Caki2 (cell line): Measurements from ENCODE around the gene SMAD3. TPM values are rescaled to one million over a fixed set of nuclear protein-coding genes. Genes with fewer than 3 reads are reported as not detected.
"Not testable (repeated sequence)": the region's sequence is repeated elsewhere in the genome, so short reads cannot be mapped to it uniquely, and the experiment has no call there.

Source experiments
- DNase-seq: peaks from one replicate; pipeline ENCODE4 v3.0.0-alpha.2; 2015; ENCODE audit warnings: low read depth
- in situ Hi-C: cut with HindIII; loops from 2 replicates; pipeline ENCODE4 v1.10.0; 2016; ENCODE audit warnings: low sequenced_read_pairs, low pct_unique_long_range_greater_than_20kb, mixed read lengths
- total RNA-seq: library from RNA; depleted of rRNA; stranded (reverse); fragments of >200 nt; shearing (Covaris generic); gene quantifications from 2 replicates; pipeline ENCODE4 v1.2.3, GENCODE V29; 2014; ENCODE audit warnings: low replicate concordance

The SMAD3 gene
- total RNA-seq, 1 experiment from 2014 or later = 26.4 TPM

DNA sequence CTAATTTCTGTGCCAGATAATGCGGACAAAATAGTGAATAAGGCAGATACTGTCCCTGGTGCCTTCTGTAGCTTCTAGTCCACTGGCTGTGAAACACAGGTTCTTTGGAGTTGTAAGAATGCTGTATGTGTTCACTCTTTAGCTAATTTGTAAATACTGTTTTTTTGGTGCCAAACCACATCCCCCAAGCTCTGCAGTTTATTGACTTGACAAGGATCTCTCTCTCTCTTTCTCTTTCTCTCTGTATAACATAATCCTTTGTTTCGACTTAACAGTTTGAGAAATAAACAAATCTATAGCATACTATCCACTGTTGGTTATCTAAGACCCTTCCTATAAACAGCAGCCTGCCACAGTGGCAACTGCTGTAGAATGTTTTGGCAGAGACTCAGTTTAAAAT lies 7.6 kb downstream of the SMAD3 start:
- in situ Hi-C loops = no loop called here
- no peak for DNase-seq

DNA sequence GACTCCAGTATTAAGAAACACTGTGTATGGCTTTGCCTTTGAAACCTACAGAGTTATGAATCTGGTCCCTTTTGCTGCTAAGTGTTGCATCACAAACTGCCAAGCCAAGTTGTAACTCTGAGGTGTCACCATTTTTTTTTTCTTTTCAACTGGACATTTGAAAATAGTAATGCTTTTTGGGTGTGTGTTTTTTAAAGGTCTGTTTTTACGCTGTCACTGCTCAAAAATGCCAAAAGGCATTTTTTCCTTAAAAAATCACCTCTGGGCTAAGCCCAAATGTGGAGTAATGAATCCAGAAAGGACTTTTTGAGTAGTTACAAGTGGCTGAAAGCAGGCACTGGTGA lies 9.5 kb downstream of the SMAD3 start:
- in situ Hi-C loops = no loop called here
- DNase-seq = no peak

DNA sequence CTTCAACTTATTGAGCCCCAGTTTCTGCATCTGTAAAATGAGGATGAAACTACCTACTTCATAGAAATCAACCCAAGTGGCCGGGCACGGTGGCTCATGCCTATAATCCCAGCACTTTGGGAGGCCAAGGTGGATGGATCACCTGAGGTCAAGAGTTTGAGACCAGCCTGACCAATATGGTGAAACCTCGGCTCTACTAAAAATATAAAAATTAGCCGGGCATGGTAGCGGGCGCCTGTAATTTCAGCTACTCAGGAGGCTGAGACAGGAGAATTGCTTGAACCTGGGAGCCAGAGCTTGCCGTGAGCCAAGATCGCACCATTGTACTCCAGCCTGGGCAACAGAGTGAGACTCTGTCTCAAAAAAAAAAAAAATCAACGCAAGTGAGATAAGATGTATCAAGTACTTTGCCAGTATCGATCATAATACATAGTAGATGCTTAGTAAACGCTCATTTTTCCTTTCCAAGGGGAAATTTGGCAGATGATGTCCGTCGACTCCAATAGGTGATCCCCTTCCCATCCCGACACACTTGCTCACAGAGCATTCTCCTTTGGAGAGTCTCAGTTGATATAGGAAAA lies 10.2 kb downstream of the SMAD3 start:
- in situ Hi-C loops, DNase-seq: not testable (repeated sequence)

DNA sequence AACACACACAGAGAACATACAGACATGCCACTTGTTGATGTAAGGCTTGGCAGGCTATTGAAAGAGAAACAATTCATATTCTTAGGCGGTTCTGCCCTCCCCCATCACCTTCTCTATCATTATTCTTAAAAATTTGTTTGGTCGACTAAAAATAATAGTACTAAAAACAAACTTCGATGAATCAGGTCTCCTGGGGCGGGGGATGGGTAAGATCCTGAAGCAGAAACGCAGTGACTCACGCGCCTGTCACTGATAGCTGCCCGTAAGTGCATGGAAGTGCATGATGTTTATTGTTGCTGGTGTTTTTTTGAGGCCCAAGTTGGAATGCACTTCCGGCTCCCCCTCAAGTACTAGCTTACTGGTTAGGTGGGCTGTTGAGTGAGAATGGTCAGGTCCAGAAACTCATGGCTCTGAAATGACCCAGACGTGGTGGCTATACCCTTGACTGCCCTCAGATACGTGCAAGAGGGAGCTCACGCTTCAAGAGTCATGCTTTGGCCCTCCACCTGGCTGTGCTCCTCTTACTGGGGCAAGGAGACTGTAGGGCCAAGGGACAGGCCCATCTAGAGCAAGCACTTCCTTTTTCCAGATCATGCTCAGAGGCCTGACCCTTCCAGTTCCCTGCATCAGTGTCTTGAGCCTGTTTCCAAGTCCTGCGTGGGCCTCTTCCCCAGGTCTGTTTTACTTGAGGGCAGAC lies 10.9 kb downstream of the SMAD3 start:
- DNase-seq = peak; percentile 91
- in situ Hi-C loops = no loop called here

DNA sequence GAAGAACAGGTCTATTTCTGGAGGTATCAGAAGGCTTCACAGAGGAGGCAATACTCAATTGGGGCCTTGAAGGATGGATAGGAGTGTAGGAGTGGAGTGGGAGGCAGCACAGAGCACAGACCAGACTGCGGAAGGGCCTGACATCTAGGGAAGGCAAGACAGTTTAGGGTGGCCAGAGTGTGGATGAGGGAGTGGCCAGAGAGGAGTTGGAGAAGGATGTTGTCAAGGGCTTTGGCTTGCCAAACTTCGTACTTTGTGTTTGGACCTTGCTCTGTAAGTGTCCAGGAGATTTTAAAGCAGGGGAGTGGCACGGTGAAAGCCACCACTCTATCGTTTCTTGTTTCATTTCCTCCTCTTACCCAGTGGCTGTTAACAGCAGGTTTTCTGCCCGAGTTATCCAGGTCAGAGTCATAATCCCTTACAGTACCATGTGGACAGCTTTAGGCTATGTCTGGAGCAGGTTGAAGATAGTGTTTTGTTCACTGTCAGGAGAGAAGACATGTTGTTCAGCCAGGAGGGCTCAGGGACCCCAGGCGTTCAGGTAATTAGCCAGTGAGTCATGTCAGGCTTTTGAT lies 12.3 kb downstream of the SMAD3 start:
- no peak for DNase-seq
- in situ Hi-C loops = no loop called here

DNA sequence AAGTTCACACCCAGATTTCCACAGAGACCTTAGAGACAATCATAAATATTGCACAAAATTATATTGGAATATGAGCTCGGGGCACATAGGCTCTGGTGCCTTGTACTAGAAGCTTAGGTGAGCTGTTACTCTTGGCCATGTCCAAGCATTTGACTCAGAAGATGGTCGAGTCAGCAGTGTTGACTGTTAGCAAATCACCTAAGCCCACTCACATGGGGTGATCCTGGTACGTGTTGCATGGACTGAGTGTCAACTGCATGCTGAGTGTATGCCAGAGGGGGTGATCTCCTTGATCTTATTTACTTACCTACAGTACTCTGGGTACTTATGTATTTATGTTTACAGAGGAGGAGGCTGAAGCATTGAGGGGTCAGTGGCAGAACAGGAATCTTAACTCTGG lies 14.0 kb downstream of the SMAD3 start:
- in situ Hi-C loops = no loop called here
- DNase-seq = no peak

DNA sequence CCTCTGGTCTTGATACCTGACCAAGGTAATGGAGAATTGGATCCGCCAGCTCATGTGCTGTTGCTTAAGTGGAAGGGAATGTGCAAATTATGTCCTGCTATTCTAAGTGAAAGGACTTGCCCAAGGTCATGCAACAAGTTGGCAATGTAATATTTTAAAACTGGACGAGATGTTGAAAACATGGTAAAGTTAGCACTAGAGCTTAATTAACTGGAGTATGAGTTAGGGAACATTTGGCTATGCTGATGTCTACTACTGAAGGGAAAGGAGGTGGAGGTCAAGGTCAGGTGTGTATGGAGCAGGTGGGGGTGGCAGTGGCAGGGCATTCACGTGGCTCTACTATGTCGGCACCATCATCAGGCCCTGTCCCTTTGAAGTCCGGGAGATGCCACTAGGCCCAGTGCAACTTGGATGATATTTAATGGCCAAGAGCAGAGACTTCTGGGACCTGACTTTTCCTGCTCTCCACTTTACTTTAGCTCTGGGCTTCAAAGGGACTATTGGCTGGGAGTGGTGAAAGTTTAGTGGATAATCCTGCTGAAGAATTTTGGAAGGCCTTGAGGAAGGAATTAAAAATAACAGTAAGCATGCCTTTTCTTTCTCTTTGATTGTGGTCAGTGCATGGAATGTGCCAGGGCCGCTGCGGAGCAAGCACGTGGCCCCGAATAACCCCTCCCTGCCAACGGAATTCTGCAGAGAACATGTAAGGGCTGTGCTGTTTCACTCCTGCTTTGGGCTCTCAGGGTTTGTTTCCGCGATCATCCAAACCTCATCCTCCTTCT lies 14.9 kb downstream of the SMAD3 start:
- no peak for DNase-seq
- in situ Hi-C loops = no loop called here

DNA sequence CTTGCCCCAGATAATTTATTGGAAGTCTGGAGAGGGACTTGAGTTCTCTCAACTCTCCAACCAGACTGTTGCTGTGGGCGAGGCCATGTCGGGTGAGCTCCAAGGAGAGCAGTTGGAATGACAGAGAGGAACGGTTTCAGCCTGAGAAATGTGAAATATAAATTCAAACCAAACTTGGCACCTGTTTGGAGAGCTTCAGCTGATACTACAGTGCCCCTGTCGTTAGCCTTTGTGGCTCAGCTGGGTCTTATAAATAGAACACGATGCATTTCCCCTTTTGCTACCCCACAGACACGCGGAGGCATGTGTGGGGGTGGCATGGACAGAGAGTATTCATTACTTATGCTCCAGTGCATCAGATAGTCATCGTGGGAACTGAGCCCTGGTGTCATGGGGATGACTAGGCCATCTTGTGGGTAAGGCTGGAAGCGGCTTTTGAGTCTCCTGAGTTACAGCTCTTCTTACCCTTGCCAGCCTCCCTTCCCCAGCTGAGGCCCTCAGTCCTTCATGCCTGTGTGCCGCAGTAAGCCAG lies 15.6 kb downstream of the SMAD3 start:
- DNase-seq = peak; percentile 67

DNA sequence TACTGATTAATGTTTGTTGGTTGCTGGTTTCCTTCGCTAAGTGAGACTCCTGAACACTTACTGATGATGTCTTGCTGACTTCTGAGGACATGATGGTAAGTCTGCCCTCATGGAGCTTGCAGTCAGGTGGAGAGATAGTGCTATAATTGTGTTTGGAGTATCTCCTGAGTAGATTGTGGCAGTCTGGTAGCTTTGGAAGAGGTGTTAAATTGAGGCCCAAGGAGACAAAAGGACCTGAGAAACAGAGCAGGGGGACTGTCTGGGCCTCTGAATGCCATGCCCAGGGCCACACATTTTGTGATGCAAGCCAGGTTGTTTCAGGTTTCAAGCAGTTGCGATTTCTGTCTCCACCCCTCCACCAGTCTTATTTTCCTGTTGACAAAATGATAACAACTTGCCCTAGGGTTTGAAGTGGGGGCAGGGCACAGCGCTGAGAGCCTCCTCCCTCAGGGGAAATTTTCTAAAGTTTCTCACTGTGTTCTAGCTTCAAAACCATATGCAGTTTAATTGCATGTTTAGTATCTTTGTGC lies 16.7 kb downstream of the SMAD3 start:
- in situ Hi-C loops = no loop called here
- no peak for DNase-seq

More for the DNA sequence above, 15.6 kb downstream of the SMAD3 start:
- in situ Hi-C loops = no loop called here

DNA sequence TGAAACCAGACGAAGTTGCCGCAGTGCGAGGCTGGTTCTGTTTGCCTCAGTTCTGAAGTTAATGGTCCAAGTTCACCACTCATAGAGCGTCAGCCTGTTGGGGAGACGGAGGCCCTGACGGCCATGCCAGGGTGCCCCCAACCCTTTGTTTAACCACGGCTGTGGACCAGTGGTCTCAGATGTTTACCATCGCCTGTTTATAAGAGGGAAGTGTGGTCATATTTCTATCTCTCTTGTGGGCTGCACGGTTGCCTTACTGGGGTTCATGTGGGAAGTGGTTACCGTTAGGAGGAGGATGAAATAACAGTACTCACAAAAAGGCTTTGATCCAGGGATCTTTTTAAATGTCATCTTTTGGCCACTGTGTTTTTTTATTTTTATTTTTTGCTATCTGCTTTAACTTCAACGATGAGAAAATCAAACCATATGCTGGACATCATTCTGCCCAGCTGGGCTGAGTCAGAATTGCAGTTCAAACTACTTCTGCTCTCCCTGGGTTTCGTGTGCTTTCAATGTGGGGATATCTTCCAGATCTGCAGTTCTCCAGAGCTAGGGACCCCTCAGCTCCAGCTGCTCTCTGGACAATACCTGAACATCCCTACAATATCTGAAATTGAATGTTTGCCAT lies 17.8 kb downstream of the SMAD3 start:
- in situ Hi-C loops = no loop called here
- DNase-seq = no peak

DNA sequence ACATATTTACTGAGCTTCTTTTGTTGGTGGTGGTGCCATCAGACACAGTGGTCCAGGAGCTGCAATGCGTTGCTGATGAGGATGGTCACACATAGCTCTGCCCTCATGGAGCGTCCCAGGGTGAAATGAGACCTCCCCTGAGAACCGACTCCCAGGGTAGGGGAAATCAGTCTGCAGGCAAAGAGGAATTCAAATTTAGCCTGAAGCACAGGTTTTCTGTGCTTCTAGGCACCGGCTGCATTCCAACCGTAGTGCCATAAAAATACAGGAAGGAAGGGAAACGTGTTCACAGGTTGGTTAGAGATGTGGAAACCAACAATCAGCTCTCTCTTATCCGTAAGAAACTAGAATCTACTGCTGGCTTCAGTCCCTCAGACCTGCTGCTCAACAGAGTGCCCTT lies 19.2 kb downstream of the SMAD3 start:
- in situ Hi-C loops = no loop called here
- DNase-seq = no peak

DNA sequence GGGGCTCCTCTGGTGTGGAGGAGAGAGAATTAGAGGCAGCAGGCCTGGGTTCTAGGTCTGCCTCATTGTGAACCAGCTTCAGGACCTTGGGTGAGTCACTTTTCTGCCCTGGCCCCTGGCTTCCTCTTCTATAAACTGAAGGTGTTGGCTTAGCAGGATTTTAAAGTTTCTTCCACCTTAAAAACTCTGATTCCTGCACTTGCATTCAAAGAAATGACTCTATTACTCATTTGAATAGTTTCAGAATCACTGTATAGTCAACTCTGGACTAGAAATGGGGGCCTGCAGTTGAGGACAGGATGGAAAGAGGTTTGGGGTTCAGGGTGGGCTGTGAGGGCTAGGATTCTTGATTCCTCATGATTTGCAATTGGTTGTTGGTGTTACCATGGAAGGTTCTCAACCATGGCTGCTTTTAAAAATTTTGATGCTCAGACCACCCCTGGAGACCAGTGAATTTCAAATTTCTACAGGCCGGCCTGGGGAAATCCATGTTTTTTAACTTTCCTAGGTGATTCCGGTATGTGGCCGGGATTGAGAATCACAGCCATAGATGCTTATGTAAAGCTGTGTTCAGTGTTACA lies 19.9 kb downstream of the SMAD3 start:
- DNase-seq = no peak
- in situ Hi-C loops = no loop called here

DNA sequence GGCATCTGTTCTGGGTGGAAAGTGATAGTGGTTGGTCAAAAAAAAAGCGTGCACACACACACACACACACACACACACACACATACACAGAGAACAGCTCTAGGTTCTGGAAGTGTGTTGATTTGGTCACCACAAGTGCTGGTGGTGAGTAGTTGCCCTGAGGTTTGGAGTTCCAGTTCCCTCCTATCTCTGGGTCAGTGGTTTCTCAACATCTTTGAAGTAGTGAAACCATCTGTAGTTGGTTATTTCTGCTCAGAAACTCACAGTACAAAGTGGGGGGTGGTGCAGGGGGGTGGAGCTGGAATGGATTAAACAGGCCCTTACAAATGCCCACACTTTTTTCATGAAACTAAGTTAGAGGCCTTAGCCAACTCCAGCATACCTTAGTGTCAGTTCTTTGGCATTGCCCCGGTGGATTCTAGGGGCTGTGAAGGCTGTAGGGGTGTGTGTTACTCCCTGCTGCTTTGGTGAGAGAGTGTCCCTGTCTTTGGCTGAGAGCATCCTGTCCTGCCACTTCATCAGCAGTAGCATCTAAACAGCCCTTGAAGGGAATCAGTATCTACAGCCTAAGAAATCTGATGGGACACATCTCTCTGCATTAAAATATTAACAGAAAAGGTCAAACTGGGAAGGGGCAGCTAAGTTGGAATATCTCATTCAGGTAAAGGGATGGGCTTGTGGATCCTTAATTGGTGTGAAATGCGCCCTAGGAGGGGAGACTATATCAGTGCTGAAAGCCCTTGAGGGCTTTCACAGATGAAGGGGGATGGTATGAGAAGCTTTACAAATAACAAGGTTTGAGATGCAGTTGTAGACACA lies 20.6 kb downstream of the SMAD3 start:
- DNase-seq = no peak

DNA sequence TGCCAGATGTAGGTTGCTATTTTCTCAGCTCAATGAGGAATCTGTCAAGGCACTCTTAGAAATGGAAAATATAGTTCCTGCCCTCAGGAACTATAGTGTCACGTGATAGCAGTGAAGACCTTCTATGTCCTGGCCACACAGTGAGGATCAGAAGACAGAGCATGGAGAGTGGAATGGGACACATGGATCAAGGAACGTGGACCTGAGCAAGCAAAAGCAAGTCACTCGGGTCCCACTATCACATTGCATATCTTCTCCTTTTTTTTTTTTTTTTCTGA lies 21.2 kb downstream of the SMAD3 start:
- in situ Hi-C loops = no loop called here
- DNase-seq = no peak

More for the DNA sequence above, 20.6 kb downstream of the SMAD3 start:
- in situ Hi-C loops = no loop called here

DNA sequence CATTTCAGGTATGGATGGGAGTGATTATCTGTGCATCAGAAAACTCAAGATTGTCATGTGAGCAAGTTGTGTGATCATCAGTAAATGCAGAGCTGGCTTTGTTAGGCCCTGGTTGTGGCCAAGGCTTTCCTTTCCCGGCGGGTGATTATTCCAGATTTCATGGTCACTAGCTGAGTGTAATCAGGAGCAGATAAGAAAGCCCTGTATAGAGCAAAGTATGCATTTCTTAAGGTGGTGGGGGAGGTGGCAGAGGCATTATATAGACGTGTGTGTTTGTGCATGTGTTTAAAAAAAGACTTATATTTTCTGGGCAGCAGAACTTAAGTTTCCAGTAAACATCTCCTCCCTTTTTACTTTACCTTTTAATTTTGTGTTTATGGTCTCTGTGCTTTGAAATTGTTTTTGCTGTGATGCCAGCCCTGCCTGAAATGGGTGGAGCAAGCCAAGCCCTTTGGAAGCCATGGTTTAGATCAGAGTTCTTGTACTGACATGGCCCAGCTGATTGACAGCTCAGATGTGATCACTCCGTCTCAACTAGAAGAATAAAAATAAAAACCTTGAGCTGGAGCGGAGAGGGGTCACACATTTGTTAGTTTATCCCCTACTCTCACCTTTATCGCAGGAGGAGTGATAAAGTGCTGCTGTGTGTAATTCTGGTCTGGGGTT lies 22.2 kb downstream of the SMAD3 start:
- in situ Hi-C loops = no loop called here
- DNase-seq = no peak

DNA sequence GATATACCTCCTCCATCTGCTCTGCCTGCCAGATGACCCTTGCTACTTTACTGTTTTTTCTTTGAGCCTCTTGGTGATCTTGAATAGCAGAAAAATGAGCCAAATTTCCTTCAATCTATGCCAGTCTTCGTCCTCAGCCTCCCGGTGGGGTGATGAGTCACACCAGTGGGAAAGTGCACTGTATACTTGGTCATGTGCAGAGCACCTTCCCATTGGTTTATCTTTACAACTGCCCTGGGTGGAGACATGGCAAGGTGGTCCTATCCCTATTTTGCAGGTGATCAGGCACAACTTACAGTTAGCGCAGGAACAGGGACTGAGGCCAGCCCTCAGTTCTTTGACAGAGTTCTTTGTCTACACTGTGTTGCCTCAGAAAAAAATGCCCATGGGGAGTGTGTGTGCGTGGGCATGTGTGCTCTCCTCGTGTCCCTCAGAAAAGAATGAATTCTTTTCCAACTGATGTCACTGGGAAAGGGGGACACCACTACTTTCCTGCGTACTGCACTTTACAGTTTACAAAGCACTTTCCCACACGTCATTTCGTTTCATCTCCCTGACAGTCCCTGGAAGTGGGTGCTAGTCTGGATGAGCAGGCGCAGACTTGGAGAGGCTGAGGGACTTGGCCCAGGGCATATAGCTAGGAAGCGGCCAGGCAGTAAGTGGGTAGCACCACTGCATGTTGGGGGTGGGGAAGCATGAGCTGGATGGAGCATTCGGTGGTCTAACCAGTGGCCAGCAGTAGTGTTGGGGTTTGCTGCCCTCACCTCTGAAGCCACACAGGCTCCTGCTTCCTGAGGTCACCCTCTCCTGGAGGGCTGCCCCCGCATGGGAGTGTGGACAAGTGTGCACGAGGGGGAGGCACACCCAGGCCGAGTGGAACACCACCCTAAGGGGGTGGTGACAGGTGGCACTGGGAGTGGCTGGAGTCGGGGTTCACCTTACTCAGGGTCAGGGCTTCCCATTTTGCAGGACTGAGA lies 24.1 kb downstream of the SMAD3 start:
- peak; percentile 68 for DNase-seq
- in situ Hi-C loops = no loop called here
